Retinal pigment epithelial cell (primary cell): ENCODE data around the gene VEZF1.

Experiments
- DNase-seq: peaks from one replicate; pipeline ENCODE4 v3.0.0-alpha.2; 2010; ENCODE audit warnings: low read depth
- H3K4me3 ChIP-seq: 2 replicates; pipeline ENCODE4 v1.5.1; 2011; ENCODE audit warnings: mild to moderate bottlenecking, low read length, control low read depth, moderate library complexity
- CTCF ChIP-seq: conservative IDR thresholded peaks from 2 replicates; pipeline ENCODE4 v1.5.1; 2011; ENCODE audit warnings: low read depth, low read length, control low read depth, inconsistent platforms

VEZF1 gene

GRCh38 chr17:57943140-57943539, 44.9 kb downstream of the VEZF1 start:
- no peak for TF ChIP-seq CTCF
- DNase-seq, result no peak
- H3K4me3 ChIP-seq, result no peak overlapping the region

GRCh38 chr17:57941384-57942370, 46.4 kb downstream of the VEZF1 start:
- TF ChIP-seq CTCF, result no peak
- DNase-seq, result no peak
- H3K4me3 ChIP-seq, result no peak overlapping the region

DNA sequence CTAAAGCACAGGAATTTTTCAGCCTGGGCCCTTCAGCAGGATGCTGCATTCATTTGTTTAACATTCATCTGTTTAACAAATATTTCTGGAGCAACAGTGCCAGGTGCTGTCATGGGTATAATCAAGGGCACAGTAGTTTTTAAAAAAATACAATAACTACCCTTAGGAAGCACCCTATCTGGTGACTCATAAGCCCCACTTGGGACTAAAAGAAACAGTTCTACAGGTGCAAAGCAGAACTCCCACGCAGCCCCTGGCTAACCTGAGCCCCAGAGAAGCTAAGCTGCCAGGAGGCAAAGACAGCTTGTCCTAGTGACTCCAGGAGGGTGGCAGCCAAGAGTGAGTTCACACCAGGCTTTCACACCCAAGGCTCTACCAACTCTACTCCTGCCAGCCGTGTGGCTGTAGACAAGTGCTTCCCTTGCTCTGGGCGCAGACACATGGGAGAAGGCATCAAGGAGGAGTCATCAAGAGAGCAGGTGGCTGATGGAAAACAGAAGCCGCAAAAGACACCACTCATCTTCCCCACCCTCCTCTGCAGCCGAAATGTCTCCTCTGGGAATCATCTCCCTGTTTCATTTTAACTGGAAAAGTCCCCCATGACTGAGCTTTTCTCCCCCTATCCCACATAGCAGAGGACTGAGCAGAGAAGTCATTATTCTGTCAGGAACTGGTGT, 47.3 kb downstream of the VEZF1 start:
- no peak overlapping the region for H3K4me3 ChIP-seq
- no peak for TF ChIP-seq CTCF
- no peak for DNase-seq

DNA sequence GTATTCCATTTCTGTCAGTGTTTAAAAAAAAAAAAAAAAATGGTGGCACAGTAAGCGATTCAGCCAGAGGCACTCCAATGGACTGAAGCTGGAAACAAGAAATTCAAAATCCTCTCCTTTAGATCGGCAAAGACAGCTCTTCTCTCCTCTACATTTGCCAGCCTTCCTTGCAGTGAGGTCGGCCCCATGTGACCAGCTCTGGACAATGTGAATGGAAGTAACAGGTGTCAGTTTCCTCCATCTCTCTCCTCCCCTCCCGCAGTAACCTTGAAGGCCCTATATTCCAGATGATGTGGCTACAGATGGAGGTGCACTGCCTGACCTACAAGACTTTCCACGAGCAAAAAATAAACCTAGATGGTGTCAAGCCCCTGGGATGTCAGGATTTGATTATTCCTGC, 47.8 kb downstream of the VEZF1 start:
- H3K4me3 ChIP-seq, result no peak overlapping the region
- DNase-seq, result no peak
- no peak for TF ChIP-seq CTCF

GRCh38 chr17:57939797-57940196, 48.3 kb downstream of the VEZF1 start:
- no peak for DNase-seq
- H3K4me3 ChIP-seq, result no peak overlapping the region
- no peak for TF ChIP-seq CTCF

- no peak for TF ChIP-seq CTCF
- no peak for DNase-seq
- no peak overlapping the region for H3K4me3 ChIP-seq
Observed at GRCh38 chr17:57938061-57938502, 50.0 kb downstream of the VEZF1 start.
